Right atrium auricular region (tissue), 2 donors: ENCODE data around the gene ZNF488. TPM values are rescaled to one million over a fixed set of nuclear protein-coding genes. Genes with fewer than 3 reads are reported as not detected.
A peak's percentile ranks its signal among the peaks of the same experiment; 100 is the strongest.

Experiments used
- DNase-seq: peaks from one replicate; pipeline ENCODE4 v3.0.0-alpha.2; 2019; ENCODE audit warnings: low spot score
- H3K27ac ChIP-seq, 2 donors: fragments of 200-600 bp; sonication (generic); 1 replicate in 1 of 2; 2 replicates in 1 of 2; pipeline ENCODE4 v1.5.1; 2016 to 2019
- H3K27me3 ChIP-seq, 2 donors: fragments of 200-600 bp; sonication (generic); one replicate each; pipeline versions ENCODE4 v1.5.1 to v1.6.0; 2017 to 2019
- H3K36me3 ChIP-seq: fragments of 200-600 bp; sonication (generic); one replicate; pipeline ENCODE4 v1.5.1; 2016
- H3K4me1 ChIP-seq, 2 donors: fragments of 200-600 bp; sonication (generic); one replicate each; pipeline versions ENCODE4 v1.5.1 to v1.6.0; 2017 to 2019
- H3K4me3 ChIP-seq, 2 donors: fragments of 200-600 bp; sonication (generic); 1 replicate in 1 of 2; 2 replicates in 1 of 2; pipeline ENCODE4 v1.5.1; 2017 to 2019; ENCODE audit warnings: mild to moderate bottlenecking in 1 of 2, moderate library complexity in 1 of 2
- H3K9me3 ChIP-seq, 2 donors: fragments of 200-600 bp; sonication (generic); one replicate each; pipeline ENCODE4 v1.5.1; 2019
- total RNA-seq, 2 donors: library from RNA; depleted of rRNA; stranded (reverse); fragments of >200 nt; gene quantifications; one replicate each; pipeline ENCODE4 v1.1.0, GENCODE V29; 2016
- TF ChIP-seq, protein P1 (sequence below), 2 donors: fragments of 200-600 bp; sonication (generic); IDR thresholded peaks; one replicate each; pipeline ENCODE4 v1.5.1; 2019; ENCODE audit warnings: antibody characterized with exemption in 2 of 2

ZNF488 gene
- total RNA-seq, 2 donors from 2014 or later: not detected

DNA sequence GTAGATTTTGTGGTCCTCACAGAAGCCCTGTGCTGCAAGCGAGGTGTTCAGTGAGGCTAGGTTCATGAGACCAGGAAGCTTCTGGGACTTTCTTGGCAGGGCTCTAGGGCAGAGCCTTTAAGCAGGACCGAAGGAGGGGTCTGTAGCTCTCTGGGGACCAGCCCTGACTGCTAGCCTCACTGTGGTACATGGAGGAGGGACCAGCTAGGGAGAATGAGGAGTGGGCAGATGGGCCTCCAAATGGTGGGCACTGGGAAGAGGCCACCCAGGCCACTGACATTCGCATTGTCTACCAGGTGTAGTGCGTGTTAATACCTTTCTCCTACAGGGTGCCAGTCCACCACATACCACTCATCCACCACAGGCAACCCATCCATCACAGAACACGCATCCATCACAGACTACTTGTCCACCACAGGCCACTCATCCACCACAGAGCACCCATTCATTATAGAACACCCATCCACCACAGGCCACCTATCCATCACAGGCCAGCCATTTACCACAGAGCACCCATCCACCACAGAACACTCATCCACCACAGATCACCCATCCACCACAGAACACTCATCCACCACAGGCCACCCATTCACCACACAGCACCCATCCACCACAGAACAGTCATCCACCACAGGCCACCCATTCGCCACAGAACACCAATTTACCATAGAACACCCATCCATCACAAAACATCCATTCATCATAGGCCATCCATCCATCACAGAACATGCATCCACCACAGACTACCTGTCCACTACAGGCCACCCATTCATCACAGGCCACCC, 31.6 kb upstream of the ZNF488 start:
- H3K4me3 ChIP-seq: no peak overlapping the region
- no peaks in the 10 kb centered on the region for H3K36me3 ChIP-seq
- H3K27ac ChIP-seq: no peak overlapping the region
- H3K27me3 ChIP-seq: no peaks in the 10 kb centered on the region
- peak; percentile 48 for DNase-seq
- TF ChIP-seq, protein P1, sequence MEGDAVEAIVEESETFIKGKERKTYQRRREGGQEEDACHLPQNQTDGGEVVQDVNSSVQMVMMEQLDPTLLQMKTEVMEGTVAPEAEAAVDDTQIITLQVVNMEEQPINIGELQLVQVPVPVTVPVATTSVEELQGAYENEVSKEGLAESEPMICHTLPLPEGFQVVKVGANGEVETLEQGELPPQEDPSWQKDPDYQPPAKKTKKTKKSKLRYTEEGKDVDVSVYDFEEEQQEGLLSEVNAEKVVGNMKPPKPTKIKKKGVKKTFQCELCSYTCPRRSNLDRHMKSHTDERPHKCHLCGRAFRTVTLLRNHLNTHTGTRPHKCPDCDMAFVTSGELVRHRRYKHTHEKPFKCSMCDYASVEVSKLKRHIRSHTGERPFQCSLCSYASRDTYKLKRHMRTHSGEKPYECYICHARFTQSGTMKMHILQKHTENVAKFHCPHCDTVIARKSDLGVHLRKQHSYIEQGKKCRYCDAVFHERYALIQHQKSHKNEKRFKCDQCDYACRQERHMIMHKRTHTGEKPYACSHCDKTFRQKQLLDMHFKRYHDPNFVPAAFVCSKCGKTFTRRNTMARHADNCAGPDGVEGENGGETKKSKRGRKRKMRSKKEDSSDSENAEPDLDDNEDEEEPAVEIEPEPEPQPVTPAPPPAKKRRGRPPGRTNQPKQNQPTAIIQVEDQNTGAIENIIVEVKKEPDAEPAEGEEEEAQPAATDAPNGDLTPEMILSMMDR (IDR thresholded peaks at IDR 0.05): no peak
- H3K9me3 ChIP-seq: no peaks in the 10 kb centered on the region
- H3K4me1 ChIP-seq: no peaks in the 10 kb centered on the region

DNA sequence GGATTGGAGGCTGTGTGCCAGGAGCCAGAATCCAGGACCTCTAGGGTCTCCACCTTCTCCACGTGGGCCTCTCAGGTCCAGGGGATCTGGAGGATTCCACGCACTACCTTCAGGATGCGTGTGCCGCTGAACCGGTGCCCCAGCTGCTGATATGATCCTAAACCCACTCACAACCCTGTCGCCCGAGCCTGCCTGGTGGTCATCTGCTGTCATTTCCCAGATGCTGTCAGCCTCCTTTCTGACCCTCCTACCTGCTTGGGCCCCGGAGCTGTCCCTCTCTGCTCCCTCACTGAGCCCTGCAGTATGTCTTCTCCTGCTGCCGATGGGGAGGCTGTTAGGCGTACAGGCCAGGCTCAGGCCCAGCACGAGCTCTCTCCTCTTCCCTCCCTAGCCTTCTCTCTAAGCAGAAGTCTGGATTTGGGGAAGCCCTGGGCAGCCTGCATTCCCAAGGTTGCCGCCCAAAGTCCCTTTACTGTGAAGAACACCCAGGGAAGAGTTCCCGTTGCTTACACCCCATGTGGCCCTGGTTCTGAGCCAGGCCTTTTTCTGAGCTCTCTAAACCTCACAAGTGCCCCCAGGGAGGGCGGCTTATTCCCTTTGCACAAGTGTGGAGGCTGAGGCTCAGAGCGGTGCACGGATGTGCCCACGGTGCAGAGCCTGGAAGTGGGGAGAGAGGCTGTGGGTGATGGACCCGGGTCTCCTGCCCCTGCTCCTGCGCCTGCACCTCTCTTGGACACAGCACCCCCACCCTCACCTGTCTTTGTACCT, 30.8 kb upstream of the ZNF488 start:
- H3K36me3 ChIP-seq: no peaks in the 10 kb centered on the region
- no peaks in the 10 kb centered on the region for H3K4me1 ChIP-seq
- no peak overlapping the region for H3K4me3 ChIP-seq
- DNase-seq: peak; percentile 54
- no peaks in the 10 kb centered on the region for H3K9me3 ChIP-seq
- no peak overlapping the region for H3K27ac ChIP-seq
- no peaks in the 10 kb centered on the region for H3K27me3 ChIP-seq
- TF ChIP-seq, protein P1 (IDR thresholded peaks at IDR 0.05): no peak

GRCh38 chr10:47414227-47414592, 30.1 kb upstream of the ZNF488 start:
- Histone ChIP-seq H3K4me1 (no peaks in the 10 kb centered on the region), H3K27me3 (no peaks in the 10 kb centered on the region), H3K27ac (no peak overlapping the region), H3K36me3 (no peaks in the 10 kb centered on the region), H3K9me3 (no peaks in the 10 kb centered on the region), H3K4me3 (no peak overlapping the region)
- TF ChIP-seq, protein P1 (IDR thresholded peaks at IDR 0.05): no peak
- no peak for DNase-seq

DNA sequence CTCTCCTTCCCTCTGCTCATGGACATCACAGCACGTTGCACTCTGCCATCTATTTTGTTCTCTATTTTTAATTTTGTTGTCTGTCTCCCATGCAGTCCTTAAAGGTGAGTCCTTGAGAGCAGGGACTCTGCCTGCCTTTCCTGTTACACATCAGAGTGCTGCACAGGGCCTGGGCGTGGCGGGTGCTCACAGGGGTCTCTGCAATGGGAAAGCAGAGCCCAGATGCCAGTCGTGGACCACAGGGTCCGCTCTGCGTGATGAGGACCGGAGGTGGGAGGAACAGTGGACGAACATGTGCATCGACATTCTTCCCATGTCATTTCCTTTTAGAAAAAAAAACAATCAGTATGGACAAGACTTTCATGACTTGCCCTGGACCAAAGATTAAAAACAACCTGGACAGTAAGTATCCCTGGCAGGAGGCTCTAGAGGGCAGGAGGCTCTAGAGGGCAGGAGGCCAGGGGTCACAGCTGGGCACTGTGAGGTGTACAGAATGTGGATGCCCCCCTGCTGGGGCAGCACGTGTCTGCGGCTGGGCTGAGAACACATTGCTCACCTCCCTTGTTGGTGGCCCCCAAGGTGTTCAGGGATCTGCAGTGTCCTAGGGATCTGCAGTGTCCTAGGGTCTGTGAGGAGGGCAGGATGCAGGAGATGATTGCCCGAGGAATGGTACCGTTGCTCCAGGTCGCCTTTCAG, 29.6 kb upstream of the ZNF488 start:
- no peak overlapping the region for H3K27ac ChIP-seq

GRCh38 chr10:47412869-47413268, 28.8 kb upstream of the ZNF488 start:
- H3K27ac ChIP-seq: no peak overlapping the region
- H3K36me3 ChIP-seq: no peaks in the 10 kb centered on the region
- H3K9me3 ChIP-seq: no peaks in the 10 kb centered on the region
- H3K4me3 ChIP-seq: no peak overlapping the region
- no peaks in the 10 kb centered on the region for H3K27me3 ChIP-seq
- no peak for DNase-seq
- TF ChIP-seq, protein P1 (IDR thresholded peaks at IDR 0.05): no peak
- H3K4me1 ChIP-seq: no peaks in the 10 kb centered on the region

More for the DNA sequence above, 29.6 kb upstream of the ZNF488 start:
- no peak overlapping the region for H3K4me3 ChIP-seq
- TF ChIP-seq, protein P1 (IDR thresholded peaks at IDR 0.05): no peak
- DNase-seq: no peak
- no peaks in the 10 kb centered on the region for H3K4me1 ChIP-seq
- H3K36me3 ChIP-seq: no peaks in the 10 kb centered on the region
- H3K9me3 ChIP-seq: no peaks in the 10 kb centered on the region
- H3K27me3 ChIP-seq: no peaks in the 10 kb centered on the region
